SU-DHL-6 (cell line): ENCODE results near the gene JPH4.

Experiments
- CTCF ChIP-seq: fragments of 200-600 bp; sonication (generic); IDR thresholded peaks from one replicate; pipeline ENCODE4 v1.5.1; 2017; ENCODE audit warnings: antibody characterized with exemption, mild to moderate bottlenecking, low read length, moderate library complexity; ENCODE audit not compliant: insufficient read depth, poor library complexity, severe bottlenecking
- EZH2phosphoT487 ChIP-seq: fragments of 200-600 bp; sonication (generic), shearing (Covaris generic); conservative IDR thresholded peaks from 2 replicates; pipeline ENCODE4 v1.6.1; 2018; ENCODE audit warnings: mild to moderate bottlenecking, antibody characterized with exemption, low read length, moderate library complexity, mixed read lengths

DNA sequence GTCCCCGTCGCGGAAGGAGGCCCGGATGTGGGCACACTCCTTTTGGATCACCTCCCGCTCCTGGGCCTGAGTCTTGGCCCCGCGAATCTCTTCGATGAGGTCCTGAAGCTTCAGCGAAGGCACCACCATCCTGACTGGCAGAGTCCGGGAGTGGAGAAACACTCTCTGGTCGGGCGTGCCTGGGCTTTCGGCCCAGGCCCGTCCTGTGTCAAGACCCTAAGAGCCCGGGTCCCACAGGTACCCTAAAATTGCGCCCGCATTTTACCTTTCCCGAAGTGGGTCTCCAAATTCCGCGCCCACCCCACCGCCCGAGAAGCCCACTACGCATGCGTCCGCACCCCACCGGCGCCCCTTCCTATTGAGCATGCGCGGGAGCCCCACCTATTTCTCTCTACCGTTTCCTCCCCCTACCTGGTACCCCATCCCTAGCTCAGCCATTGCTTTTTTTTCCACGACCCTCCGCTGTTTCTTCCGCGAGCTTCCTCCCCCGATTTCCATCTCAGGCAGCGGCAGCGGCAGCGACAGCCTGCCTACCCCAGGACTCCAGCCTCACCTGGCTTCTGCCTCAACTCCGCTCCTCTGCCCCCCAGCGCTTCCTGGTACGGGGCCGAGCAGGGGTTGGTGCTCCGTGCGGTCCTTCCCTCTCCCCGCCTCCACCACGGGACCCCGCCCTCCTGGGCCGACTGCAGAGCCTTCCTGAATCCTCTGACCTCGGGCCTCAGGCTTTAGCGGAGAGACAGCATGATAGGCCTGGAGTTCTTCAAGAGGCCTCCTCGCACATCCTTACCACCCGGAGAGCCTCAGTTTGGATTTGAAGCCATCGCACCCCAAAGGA, 11.2 kb downstream of the JPH4 start, which contains the start of gene AP1G2:
- no peak for TF ChIP-seq CTCF
- no peak for TF ChIP-seq EZH2phosphoT487
